ENCODE data around the gene NDUFS2. TPM values are rescaled to one million over a fixed set of nuclear protein-coding genes. Genes with fewer than 3 reads are reported as not detected.

Gene NDUFS2
- total RNA-seq, 2 experiments from 2014 or later = 62.9 to 72.1 TPM

DNA sequence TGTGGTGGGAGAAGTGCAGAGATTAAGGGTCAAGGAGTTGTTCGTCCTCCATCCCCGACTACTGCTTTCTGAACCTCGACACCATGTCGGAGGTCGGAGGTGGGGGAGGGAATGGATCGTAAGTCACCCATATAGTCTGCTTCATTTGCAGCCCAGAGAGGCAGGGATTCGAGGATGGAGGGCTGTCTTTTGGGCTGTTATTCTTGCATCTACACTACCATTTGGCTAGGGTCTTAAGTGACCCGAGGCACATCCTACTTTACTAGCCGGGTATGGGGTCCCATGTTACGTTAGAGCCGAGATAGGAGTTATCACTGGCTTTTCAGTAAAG, 42.3 kb upstream of the NDUFS2 start:
- Histone ChIP-seq H3K4me3 (ENCODE audit: low read depth, low read length, poor library complexity, severe bottlenecking) (peak overlapping the region; percentile 82), H4K20me1 (ENCODE audit: insufficient read depth, low read length) (no peaks in the 10 kb centered on the region), H3K9me2 (ENCODE audit: insufficient read depth, low read length) (no peaks in the 10 kb centered on the region), H2AFZ (ENCODE audit: low read length) (peak overlapping the region; percentile 82), H3K4me1 (ENCODE audit: insufficient read depth, low read length, poor library complexity, severe bottlenecking) (peaks cover 22% of the 10 kb centered on the region), H3K27ac (ENCODE audit: low read depth, low read length, poor library complexity, severe bottlenecking) (peak overlapping the region; percentile 38), H3K36me3 (ENCODE audit: insufficient read depth, low read length) (peaks cover 37% of the 10 kb centered on the region; the same call in 1 of the 2 replicates), H3K4me2 (ENCODE audit: low read length) (peak overlapping the region; percentile 85), H3K79me2 (ENCODE audit: insufficient read depth, low read depth, low read length) (peaks cover 10% of the 10 kb centered on the region; the same call in 1 of the 2 replicates), H3K9me3 (ENCODE audit: low read length) (no peaks in the 10 kb centered on the region)
- ChIA-PET POLR2A (no interaction called here), CTCF (ENCODE audit: unreplicated experiment) (no interaction called here)
- BruUV-seq (replicated peaks) = no TSS peak
- DNase-seq (ENCODE audit: low spot score) = no peak
- intact Hi-C loops (cut with micrococcal nuclease; ENCODE audit: unreplicated experiment) = loop anchor here (5.0 kb wide), 1 partner anchor 163 kb away; no protein-coding TSS in a partner anchor
- TF ChIP-seq EZH2phosphoT487 (IDR thresholded peaks at IDR 0.05; ENCODE audit: borderline replicate concordance, low read depth, low read length) (no peak), CTCF (conservative IDR thresholded peaks at IDR 0.05; ENCODE audit: low read length) (no peak)

GRCh38 chr1:161160671-161161145, 41.5 kb upstream of the NDUFS2 start:
- Histone ChIP-seq H3K9me3 (ENCODE audit: low read length) (no peaks in the 10 kb centered on the region), H2AFZ (ENCODE audit: low read length) (no peak overlapping the region), H3K4me1 (ENCODE audit: insufficient read depth, low read length, poor library complexity, severe bottlenecking) (peaks cover 25% of the 10 kb centered on the region), H3K79me2 (ENCODE audit: insufficient read depth, low read depth, low read length) (peaks cover 6% of the 10 kb centered on the region; the same call in 1 of the 2 replicates), H3K4me2 (ENCODE audit: low read length) (peak overlapping the region; percentile 85; the same call in 1 of the 2 replicates), H3K9me2 (ENCODE audit: insufficient read depth, low read length) (no peaks in the 10 kb centered on the region), H3K4me3 (ENCODE audit: low read depth, low read length, poor library complexity, severe bottlenecking) (no peak overlapping the region), H4K20me1 (ENCODE audit: insufficient read depth, low read length) (no peaks in the 10 kb centered on the region), H3K36me3 (ENCODE audit: insufficient read depth, low read length) (peaks cover 40% of the 10 kb centered on the region; the same call in 1 of the 2 replicates), H3K27ac (ENCODE audit: low read depth, low read length, poor library complexity, severe bottlenecking) (no peak overlapping the region)
- no TSS peak for BruUV-seq (replicated peaks)
- no peak for DNase-seq (ENCODE audit: low spot score)
- ChIA-PET POLR2A (no interaction called here), CTCF (ENCODE audit: unreplicated experiment) (no interaction called here)
- intact Hi-C loops (cut with micrococcal nuclease; ENCODE audit: unreplicated experiment) = no loop called here
- TF ChIP-seq EZH2phosphoT487 (IDR thresholded peaks at IDR 0.05; ENCODE audit: borderline replicate concordance, low read depth, low read length) = no peak
- no peak for TF ChIP-seq CTCF (conservative IDR thresholded peaks at IDR 0.05; ENCODE audit: low read length)

GRCh38 chr1:161161652-161162051, 40.5 kb upstream of the NDUFS2 start:
- no peaks in the 10 kb centered on the region for H3K9me3 ChIP-seq (ENCODE audit: low read length)
- intact Hi-C loops (cut with micrococcal nuclease; ENCODE audit: unreplicated experiment) = no loop called here
- CTCF ChIA-PET (ENCODE audit: unreplicated experiment) = no interaction called here
- peaks cover 4% of the 10 kb centered on the region; the same call in 1 of the 2 replicates for H3K79me2 ChIP-seq (ENCODE audit: insufficient read depth, low read depth, low read length)
- POLR2A ChIA-PET = interaction anchor here (0.6 kb wide), 1 partner anchor 32 kb away, joined by 3 read pairs; no protein-coding TSS in a partner anchor
- no TSS peak for BruUV-seq (replicated peaks)
- H3K4me1 ChIP-seq (ENCODE audit: insufficient read depth, low read length, poor library complexity, severe bottlenecking) = peaks cover 25% of the 10 kb centered on the region
- no peak overlapping the region for H2AFZ ChIP-seq (ENCODE audit: low read length)
- no peak overlapping the region for H3K4me3 ChIP-seq (ENCODE audit: low read depth, low read length, poor library complexity, severe bottlenecking)
- H3K4me2 ChIP-seq (ENCODE audit: low read length) = no peak overlapping the region
- no peak overlapping the region for H3K27ac ChIP-seq (ENCODE audit: low read depth, low read length, poor library complexity, severe bottlenecking)
- no peaks in the 10 kb centered on the region for H3K9me2 ChIP-seq (ENCODE audit: insufficient read depth, low read length)
- no peaks in the 10 kb centered on the region for H4K20me1 ChIP-seq (ENCODE audit: insufficient read depth, low read length)
- no peak for DNase-seq (ENCODE audit: low spot score)
- TF ChIP-seq CTCF (conservative IDR thresholded peaks at IDR 0.05; ENCODE audit: low read length) (no peak), EZH2phosphoT487 (IDR thresholded peaks at IDR 0.05; ENCODE audit: borderline replicate concordance, low read depth, low read length) (no peak)
- H3K36me3 ChIP-seq (ENCODE audit: insufficient read depth, low read length) = peaks cover 40% of the 10 kb centered on the region; the same call in 1 of the 2 replicates

Measured in OCI-LY7 (cell line).